Adipocyte (in vitro differentiated cells): ENCODE measurements around the gene SALL4.

Experiments
- DNase-seq: peaks from one replicate; pipeline ENCODE4 v3.0.0-alpha.2; 2015; ENCODE audit warnings: low read depth
- H3K27me3 ChIP-seq: replicated peaks from 2 replicates; pipeline ENCODE4 v1.7.0; 2013; ENCODE audit warnings: mild to moderate bottlenecking, low read length, moderate library complexity; ENCODE audit not compliant: control insufficient read depth, insufficient read depth
- H3K36me3 ChIP-seq: 2 replicates; pipeline ENCODE4 v1.7.0; 2013; ENCODE audit warnings: low read length, mild to moderate bottlenecking, moderate library complexity; ENCODE audit not compliant: control insufficient read depth, insufficient read depth, severe bottlenecking
- H3K4me1 ChIP-seq: 2 replicates; pipeline ENCODE4 v1.7.0; 2013; ENCODE audit warnings: mild to moderate bottlenecking, low read length, moderate library complexity; ENCODE audit not compliant: control insufficient read depth, insufficient read depth
- H3K4me3 ChIP-seq: 2 replicates; pipeline ENCODE4 v1.7.0; 2013; ENCODE audit warnings: mild to moderate bottlenecking, low read length, moderate library complexity
- H3K9ac ChIP-seq: 2 replicates; pipeline ENCODE4 v1.7.0; 2013; ENCODE audit warnings: mild to moderate bottlenecking, low read length, moderate library complexity
- H3K9me3 ChIP-seq: 2 replicates; pipeline ENCODE4 v1.7.0; 2013; ENCODE audit warnings: mild to moderate bottlenecking, low read length, moderate library complexity; ENCODE audit not compliant: control insufficient read depth

The SALL4 gene

GRCh38 chr20:51733070-51733469, 69.3 kb downstream of the SALL4 start:
- H3K4me3 ChIP-seq, result no peak overlapping the region
- H3K9ac ChIP-seq, result no peak overlapping the region
- no peaks in the 10 kb centered on the region for H3K9me3 ChIP-seq
- DNase-seq, result no peak
- peaks cover 39% of the 10 kb centered on the region for H3K4me1 ChIP-seq
- peaks cover 1% of the 10 kb centered on the region for H3K36me3 ChIP-seq
- no peaks in the 10 kb centered on the region for H3K27me3 ChIP-seq
